KOPT-K1 (cell line): ENCODE results near the gene FOXJ3.
"Not testable (repeated sequence)": the region's sequence is repeated elsewhere in the genome, so short reads cannot be mapped to it uniquely, and the experiment has no call there.

Source experiments
- H3K27ac ChIP-seq: fragments of 200-600 bp; sonication (generic); 2 replicates; pipeline ENCODE4 v1.5.1; 2016; ENCODE audit warnings: antibody characterized with exemption, mild to moderate bottlenecking, low read depth, low read length; ENCODE audit not compliant: poor library complexity, severe bottlenecking
- H3K36me3 ChIP-seq: fragments of 200-600 bp; sonication (generic); 2 replicates; pipeline ENCODE4 v1.5.1; 2017; ENCODE audit warnings: antibody characterized with exemption, mild to moderate bottlenecking, low read length, moderate library complexity; ENCODE audit not compliant: insufficient read depth
- H3K9me3 ChIP-seq: fragments of 200-600 bp; sonication (generic); 2 replicates; pipeline ENCODE4 v1.5.1; 2017; ENCODE audit warnings: antibody characterized with exemption, low read length, mild to moderate bottlenecking; ENCODE audit not compliant: insufficient read depth, poor library complexity, severe bottlenecking

The FOXJ3 gene

GRCh38 chr1:42214447-42214871 is 120.6 kb downstream of the FOXJ3 start:
- Histone ChIP-seq H3K9me3 (peaks cover 32% of the 10 kb centered on the region), H3K36me3 (peaks cover 39% of the 10 kb centered on the region), H3K27ac (no peak overlapping the region)

GRCh38 chr1:42211224-42211623 is 123.8 kb downstream of the FOXJ3 start:
- peaks cover 54% of the 10 kb centered on the region for H3K9me3 ChIP-seq
- H3K27ac ChIP-seq, result no peak overlapping the region
- peaks cover 48% of the 10 kb centered on the region for H3K36me3 ChIP-seq

GRCh38 chr1:42210421-42211133 is 124.5 kb downstream of the FOXJ3 start:
- Histone ChIP-seq H3K9me3 (peaks cover 54% of the 10 kb centered on the region), H3K27ac (no peak overlapping the region), H3K36me3 (peaks cover 55% of the 10 kb centered on the region)

GRCh38 chr1:42209526-42210251 is 125.3 kb downstream of the FOXJ3 start:
- Histone ChIP-seq H3K27ac (no peak overlapping the region), H3K36me3 (peaks cover 61% of the 10 kb centered on the region)

DNA sequence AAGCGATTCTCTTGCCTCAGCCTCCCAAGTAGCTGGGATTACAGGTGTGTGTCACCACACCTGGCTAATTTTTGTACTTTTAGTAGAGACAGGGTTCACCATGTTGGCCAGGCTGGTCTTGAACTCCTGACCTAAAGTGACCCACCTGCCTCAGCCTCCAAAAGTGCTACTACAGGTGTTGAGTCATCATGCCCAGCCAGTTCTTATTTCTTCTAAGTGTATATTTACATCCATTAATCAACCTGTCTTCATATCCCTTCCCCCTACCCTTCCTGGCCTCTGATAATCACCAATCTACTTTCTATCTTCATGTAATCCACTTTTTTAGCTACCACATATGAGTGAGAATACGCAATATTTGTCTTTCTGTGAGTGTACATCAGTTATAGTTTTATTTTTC is 128.1 kb downstream of the FOXJ3 start:
- Histone ChIP-seq H3K9me3 (peaks cover 50% of the 10 kb centered on the region), H3K36me3 (peaks cover 67% of the 10 kb centered on the region)
- not testable (repeated sequence) for H3K27ac ChIP-seq

More at GRCh38 chr1:42209526-42210251, 125.3 kb downstream of the FOXJ3 start:
- peaks cover 50% of the 10 kb centered on the region for H3K9me3 ChIP-seq

- no peak overlapping the region for H3K27ac ChIP-seq
- peaks cover 50% of the 10 kb centered on the region for H3K9me3 ChIP-seq
- peaks cover 63% of the 10 kb centered on the region for H3K36me3 ChIP-seq
These were observed 128.9 kb downstream of the FOXJ3 start for GRCh38 chr1:42206164-42206563.

DNA sequence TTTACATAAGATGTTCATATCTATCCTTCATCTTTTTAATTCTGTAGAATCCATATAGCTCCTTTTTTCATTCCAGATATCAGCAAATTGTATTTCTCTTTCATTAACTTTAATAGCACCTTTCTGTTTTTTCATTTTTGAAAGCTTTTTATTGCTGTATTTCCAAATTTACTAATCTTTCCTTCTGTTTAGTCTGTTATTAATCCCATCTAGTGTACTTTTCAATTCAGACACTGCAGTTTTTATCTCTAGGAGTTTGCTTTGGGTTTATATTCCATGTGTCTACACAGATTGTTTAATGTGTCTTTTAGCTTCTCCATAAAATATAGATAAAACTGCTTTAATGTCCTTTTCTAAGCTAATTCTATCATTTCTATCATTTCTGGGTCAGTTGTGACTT is 133.0 kb downstream of the FOXJ3 start:
- no peak overlapping the region for H3K27ac ChIP-seq
- peaks cover 84% of the 10 kb centered on the region for H3K36me3 ChIP-seq
- H3K9me3 ChIP-seq, result peaks cover 26% of the 10 kb centered on the region

DNA sequence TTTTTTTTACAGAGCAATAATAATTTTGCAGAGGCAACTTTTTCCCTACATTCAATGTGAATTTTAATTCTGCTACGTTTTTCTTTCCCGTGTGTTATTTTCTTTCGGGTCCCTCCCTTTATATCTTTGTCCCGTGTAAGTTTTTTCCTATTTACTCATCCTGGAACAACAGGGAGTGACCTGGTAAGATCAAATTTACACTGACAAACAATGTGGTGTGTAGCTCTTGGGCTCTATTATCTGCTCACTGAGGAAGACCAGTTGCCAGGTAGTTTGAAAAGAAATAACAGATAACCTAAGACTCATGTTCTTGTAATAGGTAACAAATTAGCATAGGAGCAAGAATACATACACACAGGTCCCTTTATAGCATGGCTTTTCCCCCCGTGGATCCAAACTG is 136.8 kb downstream of the FOXJ3 start:
- no peak overlapping the region for H3K27ac ChIP-seq
- peaks cover 14% of the 10 kb centered on the region for H3K9me3 ChIP-seq
- H3K36me3 ChIP-seq, result peaks cover 88% of the 10 kb centered on the region

GRCh38 chr1:42195841-42196240 is 139.2 kb downstream of the FOXJ3 start:
- Histone ChIP-seq H3K9me3 (no peaks in the 10 kb centered on the region), H3K36me3 (peaks cover 81% of the 10 kb centered on the region), H3K27ac (no peak overlapping the region)

DNA sequence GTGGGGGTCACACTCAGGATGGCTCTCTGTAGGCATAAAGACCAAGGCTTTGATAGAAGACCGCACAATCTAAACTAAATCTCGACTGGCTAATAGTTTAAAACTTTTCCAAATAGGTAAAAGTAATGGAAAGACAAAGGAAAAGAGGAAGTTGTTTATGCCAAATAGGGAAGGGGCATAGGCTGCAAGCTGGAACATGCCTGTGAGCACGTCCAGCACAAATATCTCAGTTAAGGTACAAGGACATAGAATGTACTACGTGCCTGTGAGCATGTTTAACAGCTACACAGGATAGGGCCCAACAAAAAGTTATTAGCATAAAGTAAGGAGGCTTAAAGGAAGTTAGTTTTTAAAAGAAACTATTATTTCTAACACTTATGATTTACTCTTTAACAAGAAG is 142.9 kb downstream of the FOXJ3 start:
- H3K9me3 ChIP-seq, result no peaks in the 10 kb centered on the region
- peaks cover 84% of the 10 kb centered on the region for H3K36me3 ChIP-seq
- no peak overlapping the region for H3K27ac ChIP-seq

DNA sequence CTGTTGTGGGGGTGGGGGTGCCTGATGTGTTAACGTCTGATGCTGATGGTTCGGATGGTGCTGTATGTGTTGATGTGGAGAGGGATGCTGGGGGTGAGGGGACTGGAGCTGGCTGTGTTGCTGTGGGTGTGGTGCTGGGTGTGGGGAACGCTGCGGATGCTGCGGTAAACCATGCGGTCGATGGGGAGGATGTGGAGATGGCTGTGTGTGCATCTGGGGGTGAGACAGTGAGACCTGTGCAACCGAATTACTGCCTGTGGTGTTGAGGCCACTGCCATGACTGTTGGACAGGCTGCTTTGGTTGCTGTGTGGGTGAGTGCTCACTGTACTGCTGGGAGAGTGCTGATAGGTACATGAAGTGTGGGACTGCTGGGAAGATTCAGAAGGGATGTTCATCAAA is 143.7 kb downstream of the FOXJ3 start:
- no peaks in the 10 kb centered on the region for H3K9me3 ChIP-seq
- no peak overlapping the region for H3K27ac ChIP-seq
- peaks cover 84% of the 10 kb centered on the region for H3K36me3 ChIP-seq

DNA sequence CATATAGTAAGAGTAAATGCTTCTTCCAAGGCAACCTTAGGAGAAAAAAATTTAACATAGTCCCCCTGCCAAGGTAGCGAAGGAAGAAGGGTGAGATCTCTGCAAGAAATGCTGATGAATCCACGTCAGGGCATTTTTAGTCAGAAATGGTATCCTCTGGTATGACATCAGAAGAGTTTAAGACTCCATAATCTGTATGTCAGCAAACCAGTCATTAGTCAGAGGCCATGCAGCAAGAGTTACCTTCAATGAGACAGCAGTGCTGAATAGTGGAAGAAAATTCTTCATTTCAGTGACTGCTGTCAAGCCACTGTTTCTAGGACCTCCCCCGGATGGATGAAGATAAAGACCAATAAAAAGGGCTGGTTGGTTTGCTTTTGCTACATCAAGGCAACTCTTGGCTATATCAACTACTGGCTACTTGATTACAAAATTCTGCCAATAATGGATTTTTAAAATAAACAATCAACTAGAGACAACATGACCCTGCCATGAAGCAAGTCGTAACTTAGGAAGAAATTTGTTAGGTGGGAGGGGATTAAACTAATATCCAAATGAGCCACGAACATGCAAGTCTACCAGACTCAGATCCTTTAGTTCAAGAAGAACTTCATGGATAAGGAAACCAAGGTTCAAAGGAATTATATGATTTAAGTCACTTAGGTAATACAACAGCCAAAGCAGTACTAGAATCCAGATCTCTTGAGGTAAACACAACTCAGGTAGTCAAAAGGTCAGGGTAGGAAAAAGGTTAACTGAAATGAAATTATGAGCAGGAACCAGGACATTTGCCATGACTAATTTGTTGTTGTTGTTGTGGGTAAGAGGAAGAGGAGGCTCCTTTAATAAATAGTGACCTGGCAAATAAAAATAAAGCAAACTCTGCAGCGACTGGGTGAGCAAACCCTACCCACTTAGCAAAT is 144.8 kb downstream of the FOXJ3 start:
- Histone ChIP-seq H3K36me3 (peaks cover 83% of the 10 kb centered on the region), H3K9me3 (no peaks in the 10 kb centered on the region), H3K27ac (no peak overlapping the region)

GRCh38 chr1:42186152-42186551 is 148.9 kb downstream of the FOXJ3 start:
- Histone ChIP-seq H3K36me3 (peaks cover 87% of the 10 kb centered on the region), H3K9me3 (no peaks in the 10 kb centered on the region), H3K27ac (no peak overlapping the region)

GRCh38 chr1:42184616-42185015 is 150.4 kb downstream of the FOXJ3 start:
- Histone ChIP-seq H3K36me3 (peaks cover 86% of the 10 kb centered on the region), H3K27ac (no peak overlapping the region), H3K9me3 (no peaks in the 10 kb centered on the region)

DNA sequence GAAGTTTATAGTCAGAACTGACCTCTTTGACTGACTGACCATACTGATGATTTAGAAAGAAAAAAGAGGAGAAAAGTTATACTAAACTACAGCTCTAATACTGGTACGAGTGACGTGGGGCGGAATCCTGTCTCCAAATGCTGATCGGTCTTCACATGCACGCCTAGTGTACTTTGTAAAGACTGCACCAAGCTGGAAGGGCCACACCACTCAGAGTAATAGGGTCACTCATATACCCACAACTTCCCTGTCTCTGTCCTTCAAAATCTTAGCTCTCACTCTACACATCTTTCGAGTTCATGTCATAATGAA is 151.1 kb downstream of the FOXJ3 start:
- no peaks in the 10 kb centered on the region for H3K9me3 ChIP-seq
- no peak overlapping the region for H3K27ac ChIP-seq
- H3K36me3 ChIP-seq, result peaks cover 86% of the 10 kb centered on the region
